ENCODE results near the gene YIPF2. TPM values are rescaled to one million over a fixed set of nuclear protein-coding genes. Genes with fewer than 3 reads are reported as not detected.
A peak's percentile ranks its signal among the peaks of the same experiment; 100 is the strongest.

Gene YIPF2
- total and polyA plus RNA-seq, 8 donors = 0.58 to 72.3 (median 28.6) TPM

DNA sequence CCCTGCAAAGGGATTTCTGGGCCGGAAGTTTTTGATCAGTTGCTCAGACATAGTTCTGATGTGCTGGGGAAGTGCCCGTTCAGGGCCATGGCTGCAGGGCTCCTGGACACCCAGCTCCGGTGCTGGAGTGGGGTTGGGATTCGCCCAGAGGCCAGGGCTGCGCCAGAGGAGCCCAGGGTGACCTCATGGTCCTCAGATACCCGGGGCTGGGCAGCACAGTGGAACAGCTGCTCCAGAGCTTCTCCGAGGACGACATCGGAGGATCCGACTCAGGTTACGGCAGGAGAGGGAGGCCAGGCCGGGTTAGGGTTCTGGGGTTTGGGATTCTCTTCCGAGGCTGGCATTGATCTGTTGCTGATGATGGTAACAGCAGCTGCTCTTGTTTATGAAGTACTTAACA, 36.2 kb downstream of the YIPF2 start:
- H3K4me3 ChIP-seq = no peak overlapping the region
- intact Hi-C loops (cut with DNase I; ENCODE audit: low total_unique reads) = no loop called here
- no peaks in the 10 kb centered on the region for H3K9me3 ChIP-seq
- TF ChIP-seq POLR2AphosphoS5 (IDR thresholded peaks at IDR 0.05) (no peak), POLR2A (IDR thresholded peaks at IDR 0.05) (no peak), EP300 (IDR thresholded peaks at IDR 0.05) (no peak)
- TF ChIP-seq, protein P1, sequence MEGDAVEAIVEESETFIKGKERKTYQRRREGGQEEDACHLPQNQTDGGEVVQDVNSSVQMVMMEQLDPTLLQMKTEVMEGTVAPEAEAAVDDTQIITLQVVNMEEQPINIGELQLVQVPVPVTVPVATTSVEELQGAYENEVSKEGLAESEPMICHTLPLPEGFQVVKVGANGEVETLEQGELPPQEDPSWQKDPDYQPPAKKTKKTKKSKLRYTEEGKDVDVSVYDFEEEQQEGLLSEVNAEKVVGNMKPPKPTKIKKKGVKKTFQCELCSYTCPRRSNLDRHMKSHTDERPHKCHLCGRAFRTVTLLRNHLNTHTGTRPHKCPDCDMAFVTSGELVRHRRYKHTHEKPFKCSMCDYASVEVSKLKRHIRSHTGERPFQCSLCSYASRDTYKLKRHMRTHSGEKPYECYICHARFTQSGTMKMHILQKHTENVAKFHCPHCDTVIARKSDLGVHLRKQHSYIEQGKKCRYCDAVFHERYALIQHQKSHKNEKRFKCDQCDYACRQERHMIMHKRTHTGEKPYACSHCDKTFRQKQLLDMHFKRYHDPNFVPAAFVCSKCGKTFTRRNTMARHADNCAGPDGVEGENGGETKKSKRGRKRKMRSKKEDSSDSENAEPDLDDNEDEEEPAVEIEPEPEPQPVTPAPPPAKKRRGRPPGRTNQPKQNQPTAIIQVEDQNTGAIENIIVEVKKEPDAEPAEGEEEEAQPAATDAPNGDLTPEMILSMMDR (IDR thresholded peaks at IDR 0.05) = no peak
- H3K4me1 ChIP-seq = peaks cover 17 to 82% (median 43%) of the 10 kb centered on the region in 4 donors
- peak in 1 of 2 donors; percentile 28 for DNase-seq
- no peaks in the 10 kb centered on the region for H3K36me3 ChIP-seq
- 76 to 83% (median 79%) methylated on average over 10 to 13 of the region's 13 CpGs for WGBS, 5 donors
- no peaks in the 10 kb centered on the region for H3K27me3 ChIP-seq
- peak overlapping the region in 2 of 5 donors; percentile 20 to 65 for H3K27ac ChIP-seq

DNA sequence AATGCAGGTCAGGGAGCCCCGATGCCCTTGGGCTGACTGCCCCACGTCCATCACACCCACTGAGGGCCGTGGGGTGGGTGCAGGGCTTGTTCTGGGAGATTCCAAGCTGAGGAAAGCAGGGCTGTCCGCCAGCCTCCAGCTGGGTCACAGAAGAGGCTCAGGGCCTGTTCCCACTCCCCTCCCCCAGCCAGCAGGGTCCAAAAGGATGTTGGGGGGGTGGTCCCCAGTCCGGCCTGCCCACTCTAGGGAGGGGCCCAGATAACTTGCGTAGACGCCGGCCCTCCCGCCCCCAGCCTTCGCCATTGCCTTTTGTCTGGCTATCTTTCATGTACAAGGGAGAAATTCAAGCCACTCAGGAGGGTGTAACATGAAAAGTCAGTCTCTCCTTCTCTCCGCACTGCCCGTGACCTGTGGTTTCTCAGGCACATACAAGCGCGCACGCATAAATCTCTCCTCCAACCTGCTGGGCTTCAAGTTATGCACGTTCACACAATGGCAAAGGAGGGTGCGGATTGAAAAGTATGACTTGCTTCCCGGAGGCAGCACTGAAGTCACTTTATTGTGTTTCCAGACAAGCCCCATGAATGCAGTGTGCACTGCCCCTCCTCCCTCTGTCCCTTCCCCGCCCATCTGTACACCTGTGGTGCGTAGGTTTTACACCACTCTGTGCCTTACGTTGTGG, 36.9 kb downstream of the YIPF2 start:
- TF ChIP-seq EP300 (IDR thresholded peaks at IDR 0.05) = no peak
- TF ChIP-seq POLR2AphosphoS5 (IDR thresholded peaks at IDR 0.05) = peak in 1 of 3 donors; percentile 15
- Histone ChIP-seq H3K27ac (peak overlapping the region in 4 of 5 donors; percentile 55 to 65 (median 59)), H3K4me3 (no peak overlapping the region), H3K4me1 (peaks cover 17 to 82% (median 39%) of the 10 kb centered on the region in 4 donors), H3K36me3 (no peaks in the 10 kb centered on the region), H3K27me3 (no peaks in the 10 kb centered on the region), H3K9me3 (no peaks in the 10 kb centered on the region)
- intact Hi-C loops (cut with DNase I; ENCODE audit: low total_unique reads) = no loop called here
- WGBS, 5 donors = 30 to 37% (median 34%) methylated on average over 17 to 21 of the region's 21 CpGs
- DNase-seq = peak; percentile 29 to 91

DNA sequence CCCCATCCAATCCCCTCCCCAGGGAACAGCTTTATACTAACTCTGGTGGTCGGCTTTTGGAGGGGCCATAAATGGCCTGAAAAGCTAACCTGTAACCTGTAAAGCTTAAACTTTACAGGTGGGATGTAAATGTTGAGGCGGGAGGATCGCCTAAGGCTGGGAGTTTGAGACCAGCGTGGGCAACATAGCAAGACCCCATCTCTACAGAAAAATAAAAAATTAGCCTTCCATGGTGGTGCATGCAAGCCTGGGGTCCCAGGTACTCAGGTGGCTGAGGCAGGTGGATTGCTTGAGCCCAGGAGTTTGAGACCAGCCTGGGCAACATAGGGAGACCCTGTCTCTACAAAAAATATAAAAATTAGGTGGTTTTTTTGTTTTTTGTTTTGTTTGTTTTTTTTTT, 38.6 kb downstream of the YIPF2 start:
- 86 to 98% (median 95%) methylated on average over 4 of the region's 4 CpGs for WGBS, 5 donors
- Histone ChIP-seq H3K27me3 (no peaks in the 10 kb centered on the region), H3K4me1 (peaks cover 17 to 79% (median 37%) of the 10 kb centered on the region in 4 donors), H3K36me3 (no peaks in the 10 kb centered on the region), H3K27ac (no peak overlapping the region), H3K4me3 (no peak overlapping the region), H3K9me3 (no peaks in the 10 kb centered on the region)
- TF ChIP-seq, protein P1 (IDR thresholded peaks at IDR 0.05) = no peak
- TF ChIP-seq POLR2A (IDR thresholded peaks at IDR 0.05) = no peak
- no peak for TF ChIP-seq EP300 (IDR thresholded peaks at IDR 0.05)
- no peak for TF ChIP-seq POLR2AphosphoS5 (IDR thresholded peaks at IDR 0.05)
- DNase-seq = no peak
- intact Hi-C loops (cut with DNase I; ENCODE audit: low total_unique reads) = no loop called here

DNA sequence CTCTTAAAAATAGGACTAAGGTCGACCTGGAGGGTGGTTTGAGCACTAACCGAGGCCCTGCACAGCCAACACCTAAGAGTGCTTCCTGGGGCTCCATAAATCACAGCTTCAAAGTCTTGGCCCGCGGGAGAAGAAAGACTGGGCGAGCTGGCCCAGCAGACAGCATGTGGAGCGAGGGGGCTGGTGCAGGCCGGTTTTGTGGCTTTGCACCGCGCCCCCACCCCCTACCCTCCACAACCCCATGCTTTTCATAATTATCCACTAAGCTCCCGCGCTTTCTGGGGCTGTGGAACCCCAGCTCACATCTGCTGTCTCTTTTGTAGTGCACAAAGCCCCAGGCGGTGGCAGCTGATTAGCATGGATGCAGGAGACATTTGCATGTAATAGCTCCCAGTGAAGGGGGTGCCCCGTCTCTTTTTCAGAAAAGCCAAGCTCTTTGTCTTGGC, 40.0 kb downstream of the YIPF2 start:
- Histone ChIP-seq H3K9me3 (no peaks in the 10 kb centered on the region), H3K27me3 (no peaks in the 10 kb centered on the region), H3K4me3 (no peak overlapping the region), H3K27ac (peak overlapping the region in 1 of 5 donors; percentile 39), H3K36me3 (peaks cover 0 to 1% (median 0%) of the 10 kb centered on the region in 4 donors), H3K4me1 (peaks cover 17 to 75% (median 40%) of the 10 kb centered on the region in 4 donors)
- intact Hi-C loops (cut with DNase I; ENCODE audit: low total_unique reads) = no loop called here
- WGBS, 5 donors = 54 to 73% (median 66%) methylated on average over 11 to 13 of the region's 13 CpGs
- peak in 1 of 2 donors; percentile 35 for DNase-seq
- no peak for TF ChIP-seq POLR2A (IDR thresholded peaks at IDR 0.05)
- no peak for TF ChIP-seq EP300 (IDR thresholded peaks at IDR 0.05)
- no peak for TF ChIP-seq POLR2AphosphoS5 (IDR thresholded peaks at IDR 0.05)
- TF ChIP-seq, protein P1 (IDR thresholded peaks at IDR 0.05) = no peak
